DOHH2 (cell line): ENCODE results near the gene MSANTD4.
"Not testable (repeated sequence)": the region's sequence is repeated elsewhere in the genome, so short reads cannot be mapped to it uniquely, and the experiment has no call there.

Source experiments
- H3F3A ChIP-seq: fragments of 200-600 bp; sonication (generic), shearing (Covaris generic); 2 replicates; pipeline ENCODE4 v1.6.0; 2016; ENCODE audit warnings: antibody characterized with exemption, mild to moderate bottlenecking; ENCODE audit not compliant: control insufficient read depth, insufficient read depth
- H3K27ac ChIP-seq: fragments of 200-600 bp; sonication (generic); 2 replicates; pipeline ENCODE4 v1.5.1; 2014; ENCODE audit warnings: low read depth, mild to moderate bottlenecking, low read length, moderate library complexity
- H3K27me3 ChIP-seq: fragments of 200-600 bp; sonication (generic); 2 replicates; pipeline ENCODE4 v1.6.1; 2014; ENCODE audit warnings: mild to moderate bottlenecking, low read length, mixed read lengths; ENCODE audit not compliant: control insufficient read depth
- H3K36me3 ChIP-seq: fragments of 200-600 bp; sonication (generic); 2 replicates; pipeline ENCODE4 v1.6.1; 2014; ENCODE audit warnings: mild to moderate bottlenecking, low read length, moderate library complexity, mixed read lengths; ENCODE audit not compliant: control insufficient read depth
- H3K4me1 ChIP-seq: fragments of 200-600 bp; sonication (generic); 2 replicates; pipeline ENCODE4 v1.6.1; 2014; ENCODE audit warnings: mild to moderate bottlenecking, low read length, mixed read lengths; ENCODE audit not compliant: control insufficient read depth
- H3K4me2 ChIP-seq: fragments of 200-600 bp; sonication (generic); 2 replicates; pipeline ENCODE4 v1.6.0; 2014; ENCODE audit warnings: mild to moderate bottlenecking, low read length, moderate library complexity
- H3K4me3 ChIP-seq: fragments of 200-600 bp; sonication (generic); 2 replicates; pipeline ENCODE4 v1.5.1; 2014; ENCODE audit warnings: mild to moderate bottlenecking, low read length, mixed read lengths
- H3K79me2 ChIP-seq: fragments of 200-600 bp; sonication (generic); 2 replicates; pipeline ENCODE4 v1.6.1; 2014; ENCODE audit warnings: mild to moderate bottlenecking, low read length, mixed read lengths; ENCODE audit not compliant: control insufficient read depth
- H3K9me2 ChIP-seq: fragments of 200-600 bp; sonication (generic); replicated peaks from 2 replicates; pipeline ENCODE4 v1.6.1; 2014; ENCODE audit warnings: mild to moderate bottlenecking, low read length, mixed read lengths; ENCODE audit not compliant: control insufficient read depth
- H3K9me3 ChIP-seq: fragments of 200-600 bp; sonication (generic); 2 replicates; pipeline ENCODE4 v1.6.1; 2014; ENCODE audit warnings: antibody characterized with exemption, low read length, mixed read lengths; ENCODE audit not compliant: control insufficient read depth, insufficient read depth
- H4K20me1 ChIP-seq: fragments of 200-600 bp; sonication (generic); 2 replicates; pipeline ENCODE4 v1.6.0; 2014; ENCODE audit warnings: low read depth, mild to moderate bottlenecking, antibody characterized with exemption, low read length, moderate library complexity; ENCODE audit not compliant: control insufficient read depth, insufficient read depth
- EZH2phosphoT487 ChIP-seq: fragments of 200-600 bp; sonication (generic); IDR thresholded peaks from 2 replicates; pipeline ENCODE4 v1.6.1; 2017; ENCODE audit warnings: borderline replicate concordance, mild to moderate bottlenecking, antibody characterized with exemption, low read length, moderate library complexity, mixed read lengths
- TF ChIP-seq, protein P1 (sequence below): fragments of 200-600 bp; sonication (generic); IDR thresholded peaks from one replicate; pipeline ENCODE4 v1.5.1; 2014; ENCODE audit warnings: antibody characterized with exemption, mild to moderate bottlenecking, low read depth, low read length; ENCODE audit not compliant: poor library complexity, severe bottlenecking

Gene MSANTD4

DNA sequence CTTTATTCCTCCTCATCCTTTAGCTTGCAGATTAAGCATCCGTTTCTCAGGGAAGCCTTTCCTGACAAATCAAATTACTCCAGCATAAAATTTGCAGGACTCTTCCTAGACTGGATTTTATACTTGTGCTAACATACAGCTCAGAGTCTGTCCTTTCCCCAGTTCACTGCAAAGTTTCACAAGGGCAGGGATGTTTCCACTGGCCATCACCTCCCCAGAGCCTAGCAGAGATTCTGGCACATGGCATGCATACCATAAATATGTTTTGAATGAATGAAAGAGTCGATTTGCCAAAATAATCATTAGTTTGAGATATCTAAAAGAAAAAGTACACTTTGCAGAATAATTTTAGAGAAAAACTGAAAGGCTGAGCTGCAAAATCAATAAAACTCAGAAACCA is 10.6 kb downstream of the MSANTD4 start:
- no peaks in the 10 kb centered on the region for H3K27me3 ChIP-seq
- no peaks in the 10 kb centered on the region for H3K9me2 ChIP-seq
- H3F3A ChIP-seq, result no peaks in the 10 kb centered on the region
- TF ChIP-seq, protein P1, sequence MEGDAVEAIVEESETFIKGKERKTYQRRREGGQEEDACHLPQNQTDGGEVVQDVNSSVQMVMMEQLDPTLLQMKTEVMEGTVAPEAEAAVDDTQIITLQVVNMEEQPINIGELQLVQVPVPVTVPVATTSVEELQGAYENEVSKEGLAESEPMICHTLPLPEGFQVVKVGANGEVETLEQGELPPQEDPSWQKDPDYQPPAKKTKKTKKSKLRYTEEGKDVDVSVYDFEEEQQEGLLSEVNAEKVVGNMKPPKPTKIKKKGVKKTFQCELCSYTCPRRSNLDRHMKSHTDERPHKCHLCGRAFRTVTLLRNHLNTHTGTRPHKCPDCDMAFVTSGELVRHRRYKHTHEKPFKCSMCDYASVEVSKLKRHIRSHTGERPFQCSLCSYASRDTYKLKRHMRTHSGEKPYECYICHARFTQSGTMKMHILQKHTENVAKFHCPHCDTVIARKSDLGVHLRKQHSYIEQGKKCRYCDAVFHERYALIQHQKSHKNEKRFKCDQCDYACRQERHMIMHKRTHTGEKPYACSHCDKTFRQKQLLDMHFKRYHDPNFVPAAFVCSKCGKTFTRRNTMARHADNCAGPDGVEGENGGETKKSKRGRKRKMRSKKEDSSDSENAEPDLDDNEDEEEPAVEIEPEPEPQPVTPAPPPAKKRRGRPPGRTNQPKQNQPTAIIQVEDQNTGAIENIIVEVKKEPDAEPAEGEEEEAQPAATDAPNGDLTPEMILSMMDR, result no peak
- TF ChIP-seq EZH2phosphoT487, result no peak
- no peaks in the 10 kb centered on the region for H4K20me1 ChIP-seq
- peaks cover 10% of the 10 kb centered on the region for H3K4me1 ChIP-seq
- H3K79me2 ChIP-seq, result peaks cover 90% of the 10 kb centered on the region
- peaks cover 93% of the 10 kb centered on the region for H3K36me3 ChIP-seq
- no peak overlapping the region for H3K27ac ChIP-seq
- no peak overlapping the region for H3K4me2 ChIP-seq
- H3K9me3 ChIP-seq, result no peaks in the 10 kb centered on the region
- no peak overlapping the region for H3K4me3 ChIP-seq

DNA sequence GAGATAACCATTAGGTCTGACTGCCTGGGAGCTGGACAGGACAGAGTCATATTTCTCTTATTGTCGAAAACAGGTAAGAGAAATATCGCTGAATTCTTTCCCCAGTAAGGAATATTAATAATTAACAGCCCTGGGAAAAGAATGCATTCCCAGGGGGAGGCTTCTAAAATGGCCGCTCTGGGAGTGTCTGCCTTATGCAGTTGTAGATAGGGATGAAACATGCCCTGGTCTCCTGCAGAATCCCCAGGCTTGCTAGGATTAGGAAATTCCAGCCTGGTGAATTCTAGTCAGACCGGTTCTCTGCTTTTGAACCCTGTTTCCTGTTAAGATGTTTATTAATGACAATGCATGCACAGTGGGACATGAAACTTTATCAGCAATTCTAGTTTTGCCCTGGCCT is 18.9 kb downstream of the MSANTD4 start:
- H3K27me3 ChIP-seq, H3K9me2 ChIP-seq: not testable (repeated sequence)
- peaks cover 31% of the 10 kb centered on the region for H3K79me2 ChIP-seq

DNA sequence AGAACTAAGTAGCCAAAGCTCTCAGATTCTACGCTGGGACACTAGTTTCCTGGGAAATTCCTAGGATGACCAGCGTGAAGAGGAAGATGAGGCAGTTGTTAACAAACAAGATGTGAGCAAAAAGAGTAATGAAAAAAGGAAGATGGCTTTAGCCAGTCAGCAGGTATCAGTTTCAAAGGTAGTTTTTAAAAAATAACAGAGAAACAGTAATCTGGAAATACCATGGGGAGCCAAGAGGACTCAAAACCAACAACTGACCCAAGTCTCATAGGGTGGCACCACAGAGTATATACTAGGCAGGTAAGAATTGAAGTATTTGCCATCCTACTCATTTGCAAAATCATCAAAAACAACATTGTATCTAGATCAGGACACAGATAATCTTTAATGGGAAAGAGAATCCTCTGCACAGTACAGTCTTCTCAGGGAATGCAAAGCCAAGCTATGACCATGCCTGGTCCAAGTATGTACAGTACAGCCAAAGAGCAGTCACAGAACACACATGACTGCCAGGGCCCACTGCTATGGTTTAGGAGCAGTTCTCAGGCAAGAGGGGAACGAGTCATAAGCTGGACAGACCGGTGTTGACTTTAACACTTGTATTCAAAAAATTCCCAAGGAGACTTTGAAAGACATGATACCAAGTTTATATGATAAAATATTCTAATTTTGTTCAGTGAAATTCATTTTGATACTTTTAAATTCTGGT is 20.6 kb downstream of the MSANTD4 start:
- Histone ChIP-seq H3K4me2 (no peak overlapping the region), H3K27me3 (no peaks in the 10 kb centered on the region), H3K4me3 (no peak overlapping the region), H3K4me1 (peaks cover 12% of the 10 kb centered on the region), H3K9me2 (no peaks in the 10 kb centered on the region), H3K9me3 (no peaks in the 10 kb centered on the region), H3F3A (no peaks in the 10 kb centered on the region), H4K20me1 (no peaks in the 10 kb centered on the region), H3K36me3 (peaks cover 22% of the 10 kb centered on the region), H3K27ac (no peak overlapping the region), H3K79me2 (peaks cover 16% of the 10 kb centered on the region)
- TF ChIP-seq, protein P1, result no peak
- no peak for TF ChIP-seq EZH2phosphoT487

More for the DNA sequence above, 18.9 kb downstream of the MSANTD4 start:
- H3K36me3 ChIP-seq, result peaks cover 35% of the 10 kb centered on the region
- not testable (repeated sequence) for H3K4me2 ChIP-seq, H4K20me1 ChIP-seq, H3K27ac ChIP-seq, H3K4me1 ChIP-seq, H3K9me3 ChIP-seq, H3K4me3 ChIP-seq, H3F3A ChIP-seq

DNA sequence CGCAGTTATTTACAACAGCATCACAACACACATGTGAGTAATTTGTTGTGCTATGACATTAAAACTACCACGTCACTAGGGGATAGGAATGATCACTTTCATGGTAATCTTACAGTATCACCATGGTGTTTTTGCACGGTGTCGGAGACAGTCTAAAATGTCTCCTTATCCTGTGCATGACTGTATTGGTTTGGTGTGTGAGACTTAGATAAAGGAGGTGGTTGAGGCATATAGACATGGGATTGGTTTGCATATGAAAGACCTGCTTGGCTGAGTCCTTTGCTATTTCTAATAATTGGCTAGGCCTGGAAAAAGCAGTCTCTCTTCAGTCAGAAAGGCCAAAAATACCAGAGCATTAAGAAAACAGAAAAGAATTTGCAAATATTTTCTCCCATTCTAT is 30.2 kb downstream of the MSANTD4 start:
- H4K20me1 ChIP-seq, result no peaks in the 10 kb centered on the region
- peaks cover 20% of the 10 kb centered on the region for H3K36me3 ChIP-seq
- H3K79me2 ChIP-seq, result no peaks in the 10 kb centered on the region
- no peaks in the 10 kb centered on the region for H3K9me3 ChIP-seq
- no peak overlapping the region for H3K27ac ChIP-seq
- peaks cover under 1% of the 10 kb centered on the region for H3K4me1 ChIP-seq
- no peaks in the 10 kb centered on the region for H3K9me2 ChIP-seq
- no peaks in the 10 kb centered on the region for H3F3A ChIP-seq
- H3K27me3 ChIP-seq, result no peaks in the 10 kb centered on the region
- no peak overlapping the region for H3K4me3 ChIP-seq
- TF ChIP-seq, protein P1, result no peak
- TF ChIP-seq EZH2phosphoT487, result no peak
- no peak overlapping the region for H3K4me2 ChIP-seq
